Embryonic facial prominence (tissue), 1 donor: Measurements from ENCODE around the gene TMEM259.
A peak's percentile ranks its signal among the peaks of the same experiment; 100 is the strongest.

Experiments
- DNase-seq: peaks from one replicate; pipeline ENCODE4 v3.0.0-alpha.2; 2016; ENCODE audit errors: extremely low spot score

TMEM259 gene

GRCh38 chr19:988510-988909, 32.4 kb downstream of the TMEM259 start:
- no peak for DNase-seq

GRCh38 chr19:988081-988480, 32.8 kb downstream of the TMEM259 start:
- no peak for DNase-seq

- DNase-seq = no peak
Observed at GRCh38 chr19:986083-986482, 34.8 kb downstream of the TMEM259 start.

- DNase-seq = peak; percentile 71
Observed at GRCh38 chr19:984165-984967, 36.6 kb downstream of the TMEM259 start, which contains the start of gene WDR18. Gene WDR18, plus strand, starts transcription at chr19:984345. Its CDS starts 9 bp downstream, at chr19:984354.

- no peak for DNase-seq
Observed at GRCh38 chr19:982567-983170, 38.3 kb downstream of the TMEM259 start.

- no peak for DNase-seq
Observed at GRCh38 chr19:980133-980998, 40.6 kb downstream of the TMEM259 start.

GRCh38 chr19:979318-979741, 41.6 kb downstream of the TMEM259 start:
- DNase-seq = no peak

GRCh38 chr19:977058-977464, 43.9 kb downstream of the TMEM259 start:
- DNase-seq = no peak

GRCh38 chr19:976476-976875, 44.4 kb downstream of the TMEM259 start:
- DNase-seq = no peak

- no peak for DNase-seq
Observed at GRCh38 chr19:974564-975257, 46.2 kb downstream of the TMEM259 start.

GRCh38 chr19:973726-974563, 47.0 kb downstream of the TMEM259 start:
- no peak for DNase-seq

GRCh38 chr19:972281-972680, 48.6 kb downstream of the TMEM259 start:
- DNase-seq = no peak

- DNase-seq = no peak
Observed at GRCh38 chr19:971795-972194, 49.1 kb downstream of the TMEM259 start.

- DNase-seq = no peak
Observed at GRCh38 chr19:970695-971094, 50.2 kb downstream of the TMEM259 start.

- DNase-seq = no peak
Observed at GRCh38 chr19:966485-967088, 54.3 kb downstream of the TMEM259 start.

GRCh38 chr19:964761-965694, 55.9 kb downstream of the TMEM259 start:
- DNase-seq = no peak

- no peak for DNase-seq
Observed at GRCh38 chr19:964116-964520, 56.8 kb downstream of the TMEM259 start.

- no peak for DNase-seq
Observed at GRCh38 chr19:963486-963951, 57.4 kb downstream of the TMEM259 start.
